GM19455 (cell line): ENCODE measurements around the gene JCAD.
"Not testable (repeated sequence)": the region's sequence is repeated elsewhere in the genome, so short reads cannot be mapped to it uniquely, and the experiment has no call there.

Experiments
- ATAC-seq: cut with Tn5 transposase; IDR thresholded peaks from one replicate; pipeline ENCODE4 v1.9.1; 2021; ENCODE audit not compliant: unreplicated experiment

Gene JCAD

DNA sequence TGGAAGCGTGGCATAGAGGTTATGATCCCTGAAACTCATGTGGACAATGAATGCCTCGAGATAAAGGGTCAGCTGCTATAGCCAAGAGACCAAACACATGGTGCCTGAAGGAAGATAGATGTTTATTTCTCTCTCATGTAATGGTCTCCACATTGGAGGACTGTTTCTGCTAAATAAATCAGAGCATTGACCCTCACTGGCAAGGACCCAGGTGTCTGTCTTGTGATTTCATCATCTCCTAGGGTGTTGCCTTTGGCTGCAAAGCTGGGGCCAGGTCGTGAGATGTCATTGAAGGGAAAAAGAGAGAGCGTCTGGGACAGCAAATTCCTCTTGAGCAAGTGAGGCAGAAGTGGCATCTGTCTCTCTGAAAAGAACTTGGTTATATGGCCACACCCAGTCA is 64.6 kb downstream of the JCAD start:
- ATAC-seq = no peak

DNA sequence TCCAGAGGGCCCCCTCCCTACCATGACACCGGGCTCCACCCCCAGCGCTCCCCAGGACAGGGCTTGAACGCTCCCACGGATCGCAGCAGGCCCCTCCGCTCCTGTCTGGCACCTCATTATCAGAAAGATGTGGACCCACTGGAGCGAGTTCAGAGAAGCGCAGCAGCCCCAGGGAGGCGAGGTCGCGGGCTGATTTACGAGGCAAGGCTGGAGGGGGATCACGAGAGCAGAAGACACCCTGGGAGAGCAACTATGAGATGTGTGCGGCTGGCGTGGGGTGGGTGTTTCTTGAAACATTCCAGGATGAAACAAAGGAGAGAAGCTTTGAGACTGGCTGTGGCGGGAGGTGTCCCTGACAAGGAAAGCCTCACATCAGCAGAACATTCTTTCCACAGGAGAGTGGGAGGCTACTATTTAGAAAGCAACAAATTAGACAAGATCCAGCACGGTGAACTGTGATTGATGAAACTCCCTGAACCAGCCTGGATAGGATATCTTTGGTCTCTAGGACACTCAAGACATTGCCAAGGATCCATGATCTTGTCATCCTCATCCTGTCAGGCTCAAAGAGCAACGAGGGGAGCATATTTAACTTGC is 66.0 kb downstream of the JCAD start:
- no peak for ATAC-seq

DNA sequence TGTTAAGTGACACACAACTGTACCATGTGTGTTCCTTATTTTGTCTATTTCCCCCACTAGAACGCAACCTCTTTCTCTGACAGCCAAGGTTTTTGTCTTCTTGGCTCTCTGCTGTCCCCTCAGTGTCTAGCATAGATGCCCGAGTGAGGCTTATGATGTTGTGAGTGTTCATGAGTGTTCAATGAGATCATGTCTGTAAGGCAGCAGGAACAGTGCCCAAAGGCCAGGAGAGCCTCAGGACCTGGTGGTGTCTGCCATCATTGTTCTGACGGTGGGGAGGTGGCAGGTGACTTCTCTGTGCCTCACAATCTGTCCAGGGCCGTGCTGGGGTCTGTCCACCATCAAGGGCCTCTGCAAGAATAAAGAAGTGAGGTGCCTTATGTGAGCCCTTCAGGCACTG is 66.5 kb downstream of the JCAD start:
- no peak for ATAC-seq

DNA sequence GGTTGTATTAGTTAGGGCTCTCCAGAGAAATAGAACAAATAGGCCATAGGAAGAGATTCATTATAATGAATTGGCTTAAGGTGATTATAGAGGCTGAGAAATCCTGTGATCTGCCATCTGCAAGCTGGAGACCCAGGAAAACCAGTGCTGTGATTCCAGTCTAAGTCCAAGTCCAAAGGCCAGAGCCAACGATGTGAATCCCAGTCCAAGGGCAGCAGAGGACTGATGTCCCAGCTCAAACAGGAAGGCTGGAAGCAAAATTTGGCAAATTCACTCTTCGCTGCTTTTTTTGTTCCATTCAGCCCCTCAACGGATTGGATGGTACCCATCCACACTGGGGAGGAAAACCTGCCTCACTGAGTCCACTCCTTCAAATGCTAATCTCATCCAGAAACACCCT is 68.0 kb downstream of the JCAD start:
- ATAC-seq = no peak

DNA sequence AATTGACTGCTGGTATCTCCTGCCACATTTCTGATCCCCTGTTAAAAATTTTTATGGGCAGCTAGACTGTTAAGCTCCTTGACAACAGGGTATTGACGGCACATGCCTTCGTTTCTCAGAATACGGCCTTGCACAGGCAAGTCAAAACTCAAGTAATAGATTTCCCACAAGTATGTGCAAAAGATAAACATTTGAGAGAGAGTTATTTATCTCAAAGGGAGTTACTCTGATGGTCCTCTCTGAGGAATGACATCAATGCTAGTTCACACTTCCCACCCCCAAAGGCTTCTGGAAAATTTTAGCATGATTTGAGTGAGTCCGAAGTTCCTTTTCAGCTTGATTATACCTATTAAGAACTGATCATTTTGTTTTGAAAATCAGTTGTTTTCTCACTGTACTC is 71.9 kb downstream of the JCAD start:
- ATAC-seq = no peak

DNA sequence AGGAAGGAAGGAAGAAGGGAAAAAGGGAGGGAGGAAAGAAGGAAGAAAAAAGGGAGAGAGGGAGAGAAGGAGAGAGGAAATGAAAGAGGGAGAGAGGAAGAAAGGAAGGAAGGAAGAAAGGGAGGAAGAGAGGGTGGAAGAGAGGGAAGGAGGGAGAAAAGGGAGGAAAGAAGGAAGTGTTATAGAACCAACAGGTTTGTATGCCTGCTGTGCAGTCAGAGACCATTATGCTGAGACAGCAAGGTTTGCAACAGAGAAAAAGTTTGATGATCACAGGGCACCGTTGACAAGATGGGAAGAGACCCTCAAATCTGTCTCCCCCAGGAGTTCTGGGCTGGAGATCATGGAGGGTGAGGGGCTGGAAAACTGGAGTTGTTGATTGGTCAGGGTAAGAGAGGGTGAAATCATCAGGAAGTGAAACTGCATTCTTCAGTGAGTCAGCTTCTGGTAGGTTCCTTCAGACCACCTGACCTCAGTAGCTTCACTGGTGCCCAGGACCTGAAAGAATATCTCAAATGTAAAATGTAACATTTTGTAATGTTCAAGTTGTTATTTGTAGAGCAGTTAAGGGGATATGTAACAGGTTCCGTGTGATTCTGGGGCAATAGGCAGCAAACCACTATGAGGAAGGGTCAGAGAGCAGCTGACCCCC is 76.3 kb downstream of the JCAD start:
- no peak for ATAC-seq

DNA sequence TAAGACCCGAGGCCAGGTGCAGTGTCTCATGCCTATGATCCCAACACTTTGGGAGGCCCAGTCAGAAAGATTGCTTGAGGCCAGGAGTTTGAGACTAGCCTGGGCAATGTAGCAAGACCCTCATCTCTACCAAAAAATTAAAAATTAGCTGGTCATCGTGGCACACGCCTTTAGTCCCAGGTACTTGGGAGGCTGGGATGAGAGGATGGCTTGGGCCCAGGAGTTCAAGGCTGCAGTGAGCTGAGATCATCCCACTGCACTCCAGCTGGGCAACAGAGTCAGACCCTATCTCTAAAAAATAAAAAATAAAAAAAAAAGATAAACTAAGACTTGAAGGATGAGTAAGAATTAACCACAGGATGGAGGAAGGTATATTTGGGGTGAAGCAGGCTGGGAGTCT is 77.9 kb downstream of the JCAD start:
- ATAC-seq = no peak

DNA sequence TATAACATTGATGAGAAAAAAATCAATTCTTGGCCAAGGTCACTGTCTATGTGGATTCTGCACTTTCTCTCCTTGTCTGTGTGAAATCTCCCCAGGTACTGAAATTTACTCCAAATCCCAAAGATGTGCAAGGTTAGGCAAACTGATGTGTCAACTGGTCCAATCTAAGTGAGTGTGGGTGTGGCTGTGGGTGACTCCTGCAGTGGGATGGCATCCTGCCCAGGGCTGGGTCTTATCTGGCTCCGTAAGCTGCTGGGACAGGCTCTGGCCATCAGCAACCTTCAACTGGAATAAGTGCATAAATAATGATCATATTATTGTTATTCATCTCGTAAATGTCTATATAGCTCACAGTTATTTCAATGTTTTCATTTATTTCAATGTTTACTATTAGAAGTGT is 79.3 kb downstream of the JCAD start:
- no peak for ATAC-seq

DNA sequence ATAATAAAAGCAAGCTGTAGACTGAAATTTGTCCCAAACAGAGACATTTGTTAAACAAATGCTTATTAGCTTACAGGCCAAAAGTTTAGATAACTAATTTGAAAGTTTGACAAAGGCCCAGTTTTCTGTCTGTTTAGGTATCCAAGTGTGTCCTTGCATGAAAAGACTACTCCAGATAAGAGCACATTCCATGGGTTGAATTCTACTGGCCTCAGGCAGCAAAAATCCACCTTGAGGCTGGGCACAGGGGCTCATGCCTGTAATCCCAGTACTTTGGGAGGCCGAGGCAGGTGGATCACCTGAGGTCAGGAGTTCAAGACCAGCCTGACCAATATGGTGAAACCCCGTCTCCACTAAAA is 80.0 kb downstream of the JCAD start:
- ATAC-seq = not testable (repeated sequence)

DNA sequence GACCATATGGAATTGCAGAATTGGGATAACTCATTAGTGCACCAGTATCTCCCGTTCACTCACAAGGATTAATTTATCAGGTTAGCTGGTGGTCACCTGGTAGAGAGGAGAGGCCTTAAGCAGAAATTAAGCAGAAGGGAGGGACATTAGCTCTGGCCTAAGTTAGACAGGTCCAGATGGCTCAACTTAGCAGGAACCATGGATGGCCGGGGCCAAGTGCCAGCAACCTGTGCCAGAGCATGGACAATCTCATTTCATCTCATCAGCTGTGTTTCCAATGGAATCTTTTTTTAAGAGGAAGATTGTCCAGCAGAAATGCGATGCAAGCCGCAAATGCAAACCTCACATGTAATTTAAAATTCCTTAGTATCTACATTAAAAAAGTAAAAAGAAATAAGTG is 82.2 kb downstream of the JCAD start:
- ATAC-seq = no peak

DNA sequence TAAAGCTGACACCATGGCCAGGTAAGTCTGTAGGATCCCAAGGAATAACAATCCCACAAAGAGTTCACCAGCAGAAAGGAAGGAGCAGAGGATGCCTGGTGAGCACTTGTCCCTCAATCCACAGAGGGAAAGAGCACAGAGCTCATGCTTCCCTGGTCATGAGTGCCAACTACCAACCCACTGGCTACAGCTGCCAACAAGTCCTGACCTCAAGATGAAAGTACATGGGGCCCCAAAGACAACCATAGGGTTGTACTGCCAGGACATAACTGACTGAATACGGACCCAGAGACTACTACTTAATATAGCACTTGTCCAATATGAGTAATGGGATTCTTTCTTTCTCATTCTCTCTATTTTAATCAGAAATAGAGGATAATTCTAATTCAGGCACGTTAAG is 83.3 kb downstream of the JCAD start:
- ATAC-seq = no peak

DNA sequence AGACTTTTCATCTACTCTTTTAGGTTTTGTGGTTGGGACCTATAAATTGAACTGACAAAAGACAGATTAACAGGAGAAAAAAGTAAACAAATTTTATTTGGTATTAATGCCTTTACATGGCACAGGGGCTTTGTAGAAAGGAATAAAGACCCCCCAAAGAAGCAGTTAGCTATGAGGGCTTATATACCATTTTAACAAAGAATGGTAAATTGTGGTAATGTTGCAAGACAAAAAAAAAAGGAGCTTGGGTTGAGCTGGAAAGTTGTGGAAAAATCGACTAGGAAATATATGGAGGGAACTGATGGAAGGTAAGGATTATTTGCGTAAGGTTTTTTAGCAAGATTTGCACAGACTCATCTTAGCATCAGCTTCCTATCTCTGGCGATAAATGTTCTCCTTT is 84.6 kb downstream of the JCAD start:
- ATAC-seq = no peak

DNA sequence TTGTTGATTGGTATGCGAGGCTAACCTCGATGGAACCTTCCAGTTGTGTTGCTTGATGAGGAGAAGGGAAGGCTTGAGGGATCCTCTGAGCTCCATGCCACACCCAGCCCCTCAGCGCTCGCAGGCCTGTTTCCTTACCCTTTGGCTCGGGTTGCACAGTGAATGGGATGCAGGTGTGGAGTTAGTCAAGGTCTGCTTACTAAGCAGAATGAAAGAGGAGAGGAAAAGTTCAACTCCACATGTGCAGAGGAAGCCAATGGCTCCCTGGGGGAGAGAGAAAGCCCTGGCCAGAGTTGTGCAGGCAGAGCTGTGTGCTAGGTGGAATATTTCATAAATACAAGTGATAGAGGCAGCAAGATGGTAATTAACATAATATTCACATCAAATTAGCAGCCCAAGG is 85.5 kb downstream of the JCAD start:
- ATAC-seq = no peak

DNA sequence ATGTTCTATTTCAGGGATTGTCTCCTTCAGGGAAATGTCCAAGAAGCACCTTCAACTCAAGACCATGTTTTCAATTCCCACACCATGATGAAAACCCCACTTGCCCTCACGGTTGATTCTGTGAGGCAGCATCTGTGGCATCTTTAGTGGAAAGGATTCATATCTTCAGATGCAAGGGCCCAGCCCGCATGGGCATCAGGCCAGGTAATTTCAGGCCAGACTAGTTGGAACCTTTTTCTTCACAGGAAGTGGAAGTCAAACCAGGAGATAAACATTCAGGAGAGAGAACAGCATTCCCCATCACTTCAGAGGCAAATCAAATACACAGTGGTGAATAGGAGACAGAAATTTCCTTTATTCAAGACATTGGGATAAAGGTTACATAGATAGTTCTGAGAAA is 88.8 kb downstream of the JCAD start:
- no peak for ATAC-seq

DNA sequence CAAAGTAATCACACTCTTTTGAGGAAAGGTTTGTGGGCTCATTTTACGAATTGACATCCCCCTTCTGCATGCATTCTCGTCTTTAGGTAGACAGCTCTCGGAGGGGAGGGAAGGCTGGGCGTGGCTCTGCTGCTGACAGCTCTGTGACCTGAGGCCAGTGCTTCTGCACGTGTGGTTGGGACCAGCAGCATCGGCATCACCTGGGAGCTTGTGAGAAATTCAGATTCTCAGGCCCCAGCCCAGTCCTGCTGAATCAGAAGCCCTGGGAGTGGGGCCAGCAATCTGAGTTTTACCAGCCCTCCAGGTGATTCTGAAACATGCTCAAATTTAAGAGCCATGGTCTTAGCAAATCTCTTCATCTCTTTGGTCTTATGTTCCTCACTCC is 89.4 kb downstream of the JCAD start:
- ATAC-seq = no peak

DNA sequence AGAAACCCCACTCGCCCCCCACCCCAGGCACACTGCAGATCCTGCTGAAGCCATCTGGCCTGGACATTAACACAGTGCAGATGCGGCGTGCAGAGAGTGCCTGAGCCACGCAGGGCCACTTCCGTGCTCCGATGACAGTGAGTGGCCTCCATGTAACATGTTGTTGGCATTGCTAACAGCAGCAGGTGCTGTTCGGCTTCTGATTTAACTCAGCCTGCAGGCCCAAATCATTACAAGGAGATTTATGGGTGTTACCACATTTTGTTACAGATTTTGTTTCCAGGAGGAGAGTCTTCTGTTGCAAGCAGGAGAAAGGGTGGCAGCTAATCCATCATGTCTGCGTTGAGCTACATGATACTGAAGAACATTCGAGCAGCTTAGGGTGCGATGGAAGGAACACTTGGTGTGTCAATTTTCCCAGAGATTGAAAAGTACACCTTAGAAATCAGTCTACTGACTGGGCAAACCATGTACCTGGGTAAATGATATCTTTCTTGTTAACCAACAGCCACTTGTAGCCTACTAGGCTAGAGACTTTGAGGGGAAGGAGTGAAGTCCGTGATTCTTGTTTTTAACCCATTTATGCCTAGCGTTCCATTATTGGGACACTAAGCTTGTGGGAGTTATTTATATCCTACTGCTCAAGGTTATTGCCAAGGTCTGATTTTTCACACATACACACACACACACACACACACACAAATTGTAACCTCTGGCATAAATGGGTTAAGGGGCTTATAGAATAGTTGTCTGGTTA is 90.0 kb downstream of the JCAD start:
- ATAC-seq = no peak

DNA sequence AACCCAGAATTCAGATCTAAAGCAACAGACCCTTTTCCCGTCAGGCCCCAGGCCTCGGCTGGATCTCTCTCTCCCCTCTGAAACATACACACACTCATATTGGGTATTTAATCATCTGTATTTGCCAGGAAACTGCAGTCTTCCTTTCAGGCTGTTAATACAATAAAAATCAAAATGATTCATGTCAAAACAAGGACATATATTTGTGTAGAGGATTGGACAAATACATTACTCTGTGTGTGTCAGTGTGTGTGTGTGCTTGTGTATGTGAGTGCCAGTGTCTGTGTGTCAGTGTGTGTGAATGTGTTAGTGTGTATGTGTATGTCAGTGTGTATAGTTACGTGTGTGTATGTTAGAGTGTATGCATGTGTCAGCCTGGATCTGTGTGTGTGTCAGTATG is 90.8 kb downstream of the JCAD start:
- ATAC-seq = no peak

DNA sequence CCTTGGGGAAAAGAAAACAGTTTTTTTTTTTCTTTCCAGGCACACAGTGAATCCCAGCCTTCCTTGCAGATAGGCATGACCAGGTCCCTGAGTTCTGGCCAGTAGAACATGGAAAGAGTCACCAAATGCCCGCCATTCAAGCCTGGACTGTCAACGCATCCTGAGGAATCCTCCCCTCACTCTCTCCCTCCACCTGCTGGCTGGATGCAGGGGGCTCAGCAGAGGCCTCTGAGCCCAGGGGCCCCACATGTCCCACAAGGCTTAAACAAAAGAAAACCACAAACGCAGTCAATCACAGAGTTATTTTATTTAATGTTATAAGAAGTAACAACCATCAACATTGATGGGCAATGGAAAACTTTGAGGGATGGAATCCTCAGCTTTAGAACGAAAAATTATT is 93.1 kb downstream of the JCAD start:
- ATAC-seq = no peak
